B cell (primary cell): ENCODE measurements around the gene MCF2L.

Experiments used
- EZH2 ChIP-seq: IDR thresholded peaks from 2 replicates; pipeline ENCODE4 v1.6.1; 2012; ENCODE audit warnings: borderline replicate concordance, low read depth, mild to moderate bottlenecking, moderate library complexity, low read length; ENCODE audit not compliant: insufficient read depth, poor library complexity, severe bottlenecking
- TF ChIP-seq, protein P1 (sequence below): fragments of 200-600 bp; IDR thresholded peaks from one replicate; pipeline ENCODE4 v1.8.0; 2022; ENCODE audit warnings: antibody characterized with exemption, mild to moderate bottlenecking

DNA sequence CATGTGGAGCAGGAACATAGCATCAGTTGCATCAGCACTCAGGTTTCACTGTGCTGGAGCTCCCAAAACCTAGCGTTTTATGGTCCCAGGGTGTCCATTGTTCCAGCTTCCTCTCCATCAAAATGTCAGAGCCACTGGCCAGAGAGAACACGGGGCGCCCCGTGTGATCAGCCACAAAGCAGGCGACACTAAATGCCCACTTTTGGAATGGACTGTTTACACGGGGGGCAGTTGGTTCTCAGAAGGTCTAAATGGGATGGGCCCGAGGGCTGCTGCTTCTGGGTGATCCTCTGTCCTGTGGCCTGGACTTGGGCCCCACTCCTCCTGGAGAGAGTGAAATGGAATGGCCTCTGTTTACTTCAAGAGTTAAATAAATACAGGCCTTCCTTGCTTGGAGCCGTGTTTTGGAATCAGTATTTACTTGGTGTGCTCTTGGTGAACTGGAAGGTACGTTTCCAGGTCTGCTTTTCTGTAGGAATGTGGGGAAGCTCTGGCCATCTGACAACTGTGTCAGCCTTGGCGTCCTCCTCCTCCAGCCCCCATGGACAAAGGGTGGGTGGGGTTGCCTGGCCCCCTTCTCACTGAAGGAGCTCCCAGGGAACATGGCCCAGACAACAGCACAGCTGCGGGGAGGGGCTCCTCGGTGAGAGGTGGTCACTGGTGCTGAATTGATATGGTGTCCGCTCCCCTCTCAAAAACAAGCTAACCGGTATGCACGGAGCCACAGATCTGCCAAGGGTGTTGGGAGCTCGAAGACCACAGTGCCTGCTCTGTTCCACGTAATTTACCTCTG is 16.1 kb upstream of the MCF2L start:
- no peak for TF ChIP-seq EZH2
- TF ChIP-seq, protein P1, sequence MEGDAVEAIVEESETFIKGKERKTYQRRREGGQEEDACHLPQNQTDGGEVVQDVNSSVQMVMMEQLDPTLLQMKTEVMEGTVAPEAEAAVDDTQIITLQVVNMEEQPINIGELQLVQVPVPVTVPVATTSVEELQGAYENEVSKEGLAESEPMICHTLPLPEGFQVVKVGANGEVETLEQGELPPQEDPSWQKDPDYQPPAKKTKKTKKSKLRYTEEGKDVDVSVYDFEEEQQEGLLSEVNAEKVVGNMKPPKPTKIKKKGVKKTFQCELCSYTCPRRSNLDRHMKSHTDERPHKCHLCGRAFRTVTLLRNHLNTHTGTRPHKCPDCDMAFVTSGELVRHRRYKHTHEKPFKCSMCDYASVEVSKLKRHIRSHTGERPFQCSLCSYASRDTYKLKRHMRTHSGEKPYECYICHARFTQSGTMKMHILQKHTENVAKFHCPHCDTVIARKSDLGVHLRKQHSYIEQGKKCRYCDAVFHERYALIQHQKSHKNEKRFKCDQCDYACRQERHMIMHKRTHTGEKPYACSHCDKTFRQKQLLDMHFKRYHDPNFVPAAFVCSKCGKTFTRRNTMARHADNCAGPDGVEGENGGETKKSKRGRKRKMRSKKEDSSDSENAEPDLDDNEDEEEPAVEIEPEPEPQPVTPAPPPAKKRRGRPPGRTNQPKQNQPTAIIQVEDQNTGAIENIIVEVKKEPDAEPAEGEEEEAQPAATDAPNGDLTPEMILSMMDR: no peak
